HG02885 (cell line): Measurements from ENCODE around the gene SLC7A11.
A peak's percentile ranks its signal among the peaks of the same experiment; 100 is the strongest.

Source experiments
- ATAC-seq: cut with Tn5 transposase; IDR thresholded peaks from one replicate; pipeline ENCODE4 v1.9.1; 2021; ENCODE audit warnings: mild to moderate bottlenecking; ENCODE audit not compliant: unreplicated experiment, poor library complexity

The SLC7A11 gene

GRCh38 chr4:138177278-138177968 lies 64.7 kb downstream of the SLC7A11 start:
- no peak for ATAC-seq

GRCh38 chr4:138174981-138175794 lies 67.0 kb downstream of the SLC7A11 start:
- ATAC-seq = no peak

GRCh38 chr4:138164208-138164607 lies 77.9 kb downstream of the SLC7A11 start:
- no peak for ATAC-seq

- ATAC-seq = no peak
Measured at GRCh38 chr4:138163171-138163570, 79.0 kb downstream of the SLC7A11 start.

- no peak for ATAC-seq
Measured at GRCh38 chr4:138162259-138162658, 79.9 kb downstream of the SLC7A11 start.

GRCh38 chr4:138161351-138161750 lies 80.8 kb downstream of the SLC7A11 start:
- ATAC-seq = no peak

GRCh38 chr4:138158746-138159297 lies 83.3 kb downstream of the SLC7A11 start:
- no peak for ATAC-seq

GRCh38 chr4:138140879-138141278 lies 101.3 kb downstream of the SLC7A11 start:
- no peak for ATAC-seq

- ATAC-seq = no peak
Measured at GRCh38 chr4:138138774-138139173, 103.4 kb downstream of the SLC7A11 start.

- no peak for ATAC-seq
Measured at GRCh38 chr4:138135610-138136009, 106.5 kb downstream of the SLC7A11 start.

GRCh38 chr4:138118270-138118669 lies 123.9 kb downstream of the SLC7A11 start:
- ATAC-seq = no peak

GRCh38 chr4:138115053-138115452 lies 127.1 kb downstream of the SLC7A11 start:
- ATAC-seq = no peak

GRCh38 chr4:138114434-138114833 lies 127.7 kb downstream of the SLC7A11 start:
- peak; percentile 100 for ATAC-seq
